Liver (tissue), 9 donors: ENCODE data around the gene GPX7. TPM values are rescaled to one million over a fixed set of nuclear protein-coding genes. Genes with fewer than 3 reads are reported as not detected.

Experiments
- DNase-seq: peaks from one replicate; pipeline ENCODE4 v3.0.0-alpha.2; 2017; ENCODE audit warnings: low spot score
- H3K27ac ChIP-seq, 2 donors: one replicate each; pipeline ENCODE4 v1.7.0; 2013; ENCODE audit warnings: inconsistent platforms in 2 of 2, low read length in 2 of 2, control low read depth in 1 of 2, low read depth in 1 of 2, mild to moderate bottlenecking in 1 of 2
- H3K27me3 ChIP-seq, 4 donors: one replicate each; pipeline versions ENCODE4 v1.6.1 to v1.7.0; 2013; ENCODE audit warnings: low read length in 3 of 4, inconsistent platforms in 1 of 4, mild to moderate bottlenecking in 1 of 4, moderate library complexity in 1 of 4; ENCODE audit not compliant: control insufficient read depth in 4 of 4, insufficient read depth in 4 of 4
- H3K36me3 ChIP-seq, 4 donors: one replicate each; pipeline versions ENCODE4 v1.6.1 to v1.7.0; 2013; ENCODE audit warnings: low read length in 3 of 4, mild to moderate bottlenecking in 3 of 4, low read depth in 1 of 4, moderate library complexity in 1 of 4; ENCODE audit not compliant: control insufficient read depth in 4 of 4, insufficient read depth in 3 of 4
- H3K4me1 ChIP-seq, 4 donors: one replicate each; pipeline versions ENCODE4 v1.6.1 to v1.7.0; 2013; ENCODE audit warnings: low read length in 3 of 4, mild to moderate bottlenecking in 3 of 4, moderate library complexity in 1 of 4; ENCODE audit not compliant: control insufficient read depth in 4 of 4, insufficient read depth in 4 of 4
- H3K4me3 ChIP-seq, 3 donors: one replicate each; pipeline versions ENCODE4 v1.6.1 to v1.7.0; 2013; ENCODE audit warnings: low read length in 3 of 3, control low read depth in 1 of 3, low read depth in 1 of 3, mild to moderate bottlenecking in 1 of 3
- H3K9ac ChIP-seq, 2 donors: one replicate each; pipeline ENCODE4 v1.7.0; 2013; ENCODE audit warnings: low read length in 2 of 2, mild to moderate bottlenecking in 2 of 2, moderate library complexity in 2 of 2, control low read depth in 1 of 2, low read depth in 1 of 2
- H3K9me3 ChIP-seq, 4 donors: one replicate each; pipeline versions ENCODE4 v1.6.1 to v1.7.0; 2013; ENCODE audit warnings: low read length in 3 of 4; ENCODE audit not compliant: control insufficient read depth in 4 of 4
- EGR1 ChIP-seq, 2 donors: IDR thresholded peaks; 2 replicates each; pipeline ENCODE4 v1.6.1; 2016 to 2018; ENCODE audit warnings: antibody characterized with exemption in 2 of 2, low read depth in 2 of 2
- FOXA1 ChIP-seq: IDR thresholded peaks from 2 replicates; pipeline ENCODE4 v1.6.1; 2016; ENCODE audit warnings: antibody characterized with exemption
- FOXA2 ChIP-seq: IDR thresholded peaks from 2 replicates; pipeline ENCODE4 v1.6.1; 2016; ENCODE audit warnings: antibody characterized with exemption
- GABPA ChIP-seq, 2 donors: IDR thresholded peaks in 1 of 2; conservative IDR thresholded peaks in 1 of 2; 2 replicates each; pipeline ENCODE4 v1.6.1; 2016; ENCODE audit warnings: antibody characterized with exemption in 2 of 2, mild to moderate bottlenecking in 1 of 2, moderate library complexity in 1 of 2
- HNF4A ChIP-seq, 2 donors: conservative IDR thresholded peaks; 2 replicates each; pipeline ENCODE4 v1.6.1; 2016; ENCODE audit warnings: antibody characterized with exemption in 2 of 2, mild to moderate bottlenecking in 2 of 2
- HNF4G ChIP-seq: IDR thresholded peaks from 2 replicates; pipeline ENCODE4 v1.6.1; 2016; ENCODE audit warnings: antibody characterized with exemption
- JUND ChIP-seq, 2 donors: IDR thresholded peaks; 2 replicates each; pipeline ENCODE4 v1.6.1; 2016; ENCODE audit warnings: antibody characterized with exemption in 2 of 2
- NR2F2 ChIP-seq: IDR thresholded peaks from 2 replicates; pipeline ENCODE4 v1.6.1; 2016; ENCODE audit warnings: antibody characterized with exemption
- RAD21 ChIP-seq, 2 donors: IDR thresholded peaks; 2 replicates each; pipeline ENCODE4 v1.6.1; 2016; ENCODE audit warnings: antibody characterized with exemption in 2 of 2, mild to moderate bottlenecking in 2 of 2
- RXRA ChIP-seq, 2 donors: IDR thresholded peaks; 2 replicates each; pipeline ENCODE4 v1.6.1; 2017 to 2018; ENCODE audit warnings: antibody characterized with exemption in 2 of 2, mild to moderate bottlenecking in 1 of 2
- SP1 ChIP-seq: IDR thresholded peaks from 2 replicates; pipeline ENCODE4 v1.6.1; 2018; ENCODE audit warnings: antibody characterized with exemption, mild to moderate bottlenecking
- TAF1 ChIP-seq: conservative IDR thresholded peaks from 2 replicates; pipeline ENCODE4 v1.6.1; 2016; ENCODE audit warnings: antibody characterized with exemption, mild to moderate bottlenecking
- YY1 ChIP-seq: IDR thresholded peaks from 2 replicates; pipeline ENCODE4 v1.6.1; 2016; ENCODE audit warnings: antibody characterized with exemption, mild to moderate bottlenecking
- WGBS: extraction: QIAGEN DNeasy Blood & Tissue Kit; methylation state at CpG from one replicate; pipeline ENCODE4 v1.1.7; 2013; 5-methylcytosine and 5-hydroxymethylcytosine counted together
- polyA plus RNA-seq, 2 donors: library from polyadenylated mRNA; stranded (reverse) in 1 of 2; unstranded in 1 of 2; fragments of 200-250 nt in 1 of 2; fragments of >200 nt in 1 of 2; fragmentation: Nextera tagmentation in 1 of 2; extraction: Ambion mirVana in 1 of 2; gene quantifications; one replicate each; pipeline versions ENCODE4 v1.2.1 to v1.2.3, GENCODE V29; 2013 to 2015
- total RNA-seq, 2 donors: library from RNA; depleted of rRNA; stranded (reverse); fragments of >200 nt; gene quantifications; one replicate each; pipeline ENCODE4 v1.2.3, GENCODE V29; 2014
- TF ChIP-seq, protein P1 (sequence below): IDR thresholded peaks from 2 replicates; pipeline ENCODE4 v1.6.1; 2016; ENCODE audit warnings: antibody characterized with exemption
- TF ChIP-seq, protein P2 (sequence below): IDR thresholded peaks from 2 replicates; pipeline ENCODE4 v1.6.1; 2016; ENCODE audit warnings: antibody characterized with exemption
- TF ChIP-seq, protein P3 (sequence below): IDR thresholded peaks from 2 replicates; pipeline ENCODE4 v1.6.1; 2016; ENCODE audit warnings: antibody characterized with exemption, mild to moderate bottlenecking
- TF ChIP-seq, protein P4 (sequence below): fragments of 150-350 bp; IDR thresholded peaks from 2 replicates; pipeline ENCODE4 v1.5.1; 2017; ENCODE audit warnings: improper control_type of control experiment, low read depth, low read length; ENCODE audit not compliant: missing input control
- donor health status: healthy.
- donor health status: healthy.
- donor health status: healthy.
- donor health status: healthy.
- donor health status: healthy.

The GPX7 gene
- total and polyA plus RNA-seq, 4 donors, result 3.9 to 33.0 (median 5.8) TPM

DNA sequence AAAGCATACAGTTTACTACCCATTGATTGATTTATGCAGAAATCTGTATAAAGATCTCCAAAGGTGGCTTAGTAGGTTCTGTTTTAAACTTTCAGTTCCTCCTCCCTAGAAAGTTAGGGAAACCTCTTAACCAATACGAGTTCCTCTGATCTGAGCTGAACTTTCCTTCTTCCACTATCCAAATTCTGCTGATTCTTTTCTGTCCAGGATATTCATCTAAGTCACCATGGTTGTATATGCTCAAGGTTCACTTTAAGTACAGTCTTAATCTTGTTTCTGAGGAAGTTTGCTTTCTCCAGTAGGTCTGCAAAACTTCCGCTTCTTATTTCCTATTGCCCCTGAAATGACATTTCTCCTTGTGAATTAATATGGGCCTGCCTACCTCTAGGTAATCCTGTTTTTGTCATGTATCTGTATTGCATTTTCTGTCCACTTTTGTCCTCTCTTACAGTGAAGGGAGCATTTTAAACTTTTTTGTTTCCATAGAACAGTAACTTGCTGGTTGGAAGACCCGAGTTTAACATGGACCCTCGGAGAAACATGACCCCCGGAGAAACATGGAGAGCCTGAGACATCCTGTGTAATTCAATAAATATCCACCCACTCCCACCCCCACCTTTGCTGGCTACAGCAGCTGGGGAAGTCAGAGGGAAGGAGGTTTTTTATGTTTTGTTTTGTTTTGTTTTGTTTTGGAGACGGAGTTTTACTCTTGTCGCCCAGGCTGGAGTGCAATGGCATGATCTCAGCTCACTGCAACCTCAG lies 32.5 kb upstream of the GPX7 start:
- TF ChIP-seq SP1 (no peak), HNF4A (conservative IDR thresholded peaks at IDR 0.05) (no peak), NR2F2 (peak; percentile 32), GABPA (IDR thresholded peaks at IDR 0.05 in 1 of 2, conservative IDR thresholded peaks at IDR 0.05 in 1 of 2) (no peak), RXRA (IDR thresholded peaks at IDR 0.05) (peak in 1 of 2 donors; percentile 14)
- H3K4me1 ChIP-seq, result no peaks in the 10 kb centered on the region
- H3K27ac ChIP-seq, result no peak overlapping the region
- no peaks in the 10 kb centered on the region for H3K36me3 ChIP-seq
- no peak for DNase-seq
- H3K27me3 ChIP-seq, result no peaks in the 10 kb centered on the region
- no peak overlapping the region for H3K9ac ChIP-seq
- no peaks in the 10 kb centered on the region for H3K9me3 ChIP-seq
- 67% methylated on average over 7 of the region's 7 CpGs for WGBS
- no peak overlapping the region for H3K4me3 ChIP-seq

DNA sequence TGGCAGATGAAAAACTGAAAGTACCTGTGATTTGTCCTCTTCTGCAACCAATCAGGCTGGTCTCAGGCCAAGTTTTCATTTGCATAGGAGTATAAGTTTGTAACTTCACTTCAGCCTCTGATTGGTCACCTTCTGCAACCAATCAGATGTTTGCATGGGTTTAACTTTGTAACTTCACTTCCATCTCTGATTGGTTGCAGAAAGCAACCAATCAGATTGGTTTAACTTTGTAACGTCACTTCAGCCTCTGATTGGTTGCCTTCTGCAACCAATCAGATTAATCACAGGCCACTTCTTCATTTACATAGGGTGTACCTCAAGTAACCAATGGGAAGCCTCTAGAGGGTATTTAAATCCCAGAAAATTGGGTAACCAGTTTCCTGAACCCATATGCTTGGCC lies 30.4 kb upstream of the GPX7 start:
- Histone ChIP-seq H3K9ac (no peak overlapping the region), H3K36me3 (no peaks in the 10 kb centered on the region), H3K9me3 (no peaks in the 10 kb centered on the region), H3K4me3 (no peak overlapping the region), H3K4me1 (no peaks in the 10 kb centered on the region), H3K27ac (no peak overlapping the region), H3K27me3 (no peaks in the 10 kb centered on the region)
- WGBS, result 87% methylated on average over 1 of the region's 1 CpG
- no peak for DNase-seq
- TF ChIP-seq GABPA (IDR thresholded peaks at IDR 0.05 in 1 of 2, conservative IDR thresholded peaks at IDR 0.05 in 1 of 2), result no peak
- TF ChIP-seq JUND (IDR thresholded peaks at IDR 0.05), result no peak
- TF ChIP-seq HNF4A (conservative IDR thresholded peaks at IDR 0.05), result no peak
- TF ChIP-seq FOXA2, result no peak
- no peak for TF ChIP-seq FOXA1
- no peak for TF ChIP-seq RXRA (IDR thresholded peaks at IDR 0.05)
- no peak for TF ChIP-seq RAD21 (IDR thresholded peaks at IDR 0.05)
- no peak for TF ChIP-seq EGR1 (IDR thresholded peaks at IDR 0.05; ENCODE audit: low read depth in 2 of 2)
- TF ChIP-seq TAF1, result no peak
- TF ChIP-seq, protein P1, sequence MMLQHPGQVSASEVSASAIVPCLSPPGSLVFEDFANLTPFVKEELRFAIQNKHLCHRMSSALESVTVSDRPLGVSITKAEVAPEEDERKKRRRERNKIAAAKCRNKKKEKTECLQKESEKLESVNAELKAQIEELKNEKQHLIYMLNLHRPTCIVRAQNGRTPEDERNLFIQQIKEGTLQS, result no peak
- TF ChIP-seq, protein P2, sequence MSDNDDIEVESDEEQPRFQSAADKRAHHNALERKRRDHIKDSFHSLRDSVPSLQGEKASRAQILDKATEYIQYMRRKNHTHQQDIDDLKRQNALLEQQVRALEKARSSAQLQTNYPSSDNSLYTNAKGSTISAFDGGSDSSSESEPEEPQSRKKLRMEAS, result no peak
- TF ChIP-seq, protein P3, sequence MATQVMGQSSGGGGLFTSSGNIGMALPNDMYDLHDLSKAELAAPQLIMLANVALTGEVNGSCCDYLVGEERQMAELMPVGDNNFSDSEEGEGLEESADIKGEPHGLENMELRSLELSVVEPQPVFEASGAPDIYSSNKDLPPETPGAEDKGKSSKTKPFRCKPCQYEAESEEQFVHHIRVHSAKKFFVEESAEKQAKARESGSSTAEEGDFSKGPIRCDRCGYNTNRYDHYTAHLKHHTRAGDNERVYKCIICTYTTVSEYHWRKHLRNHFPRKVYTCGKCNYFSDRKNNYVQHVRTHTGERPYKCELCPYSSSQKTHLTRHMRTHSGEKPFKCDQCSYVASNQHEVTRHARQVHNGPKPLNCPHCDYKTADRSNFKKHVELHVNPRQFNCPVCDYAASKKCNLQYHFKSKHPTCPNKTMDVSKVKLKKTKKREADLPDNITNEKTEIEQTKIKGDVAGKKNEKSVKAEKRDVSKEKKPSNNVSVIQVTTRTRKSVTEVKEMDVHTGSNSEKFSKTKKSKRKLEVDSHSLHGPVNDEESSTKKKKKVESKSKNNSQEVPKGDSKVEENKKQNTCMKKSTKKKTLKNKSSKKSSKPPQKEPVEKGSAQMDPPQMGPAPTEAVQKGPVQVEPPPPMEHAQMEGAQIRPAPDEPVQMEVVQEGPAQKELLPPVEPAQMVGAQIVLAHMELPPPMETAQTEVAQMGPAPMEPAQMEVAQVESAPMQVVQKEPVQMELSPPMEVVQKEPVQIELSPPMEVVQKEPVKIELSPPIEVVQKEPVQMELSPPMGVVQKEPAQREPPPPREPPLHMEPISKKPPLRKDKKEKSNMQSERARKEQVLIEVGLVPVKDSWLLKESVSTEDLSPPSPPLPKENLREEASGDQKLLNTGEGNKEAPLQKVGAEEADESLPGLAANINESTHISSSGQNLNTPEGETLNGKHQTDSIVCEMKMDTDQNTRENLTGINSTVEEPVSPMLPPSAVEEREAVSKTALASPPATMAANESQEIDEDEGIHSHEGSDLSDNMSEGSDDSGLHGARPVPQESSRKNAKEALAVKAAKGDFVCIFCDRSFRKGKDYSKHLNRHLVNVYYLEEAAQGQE, result no peak
- TF ChIP-seq YY1, result no peak

DNA sequence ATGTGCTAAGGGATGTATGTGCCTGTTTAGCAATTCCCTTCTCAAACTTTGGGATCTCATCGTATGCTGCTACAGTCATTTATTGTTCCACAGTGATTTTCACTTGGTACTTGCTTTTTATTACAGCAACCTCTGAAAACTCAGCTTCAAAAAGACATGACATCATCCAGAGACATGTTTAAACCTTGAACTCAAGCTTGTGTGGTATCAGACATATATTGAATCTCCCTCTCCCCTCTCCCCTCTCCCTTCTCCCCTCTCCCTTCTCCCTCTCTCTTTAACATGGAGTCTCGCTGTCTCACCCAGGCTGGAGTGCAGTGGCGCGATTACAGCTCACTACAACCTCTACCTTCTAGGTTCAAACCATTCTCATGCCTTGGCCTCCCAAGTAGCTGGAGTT lies 29.8 kb upstream of the GPX7 start:
- H3K27me3 ChIP-seq, result no peaks in the 10 kb centered on the region
- no peak overlapping the region for H3K9ac ChIP-seq
- TF ChIP-seq SP1 (no peak), YY1 (no peak), JUND (IDR thresholded peaks at IDR 0.05) (no peak), FOXA2 (no peak), RXRA (IDR thresholded peaks at IDR 0.05) (no peak), GABPA (IDR thresholded peaks at IDR 0.05 in 1 of 2, conservative IDR thresholded peaks at IDR 0.05 in 1 of 2) (no peak), FOXA1 (no peak), TAF1 (no peak), HNF4A (conservative IDR thresholded peaks at IDR 0.05) (no peak), HNF4G (no peak), EGR1 (IDR thresholded peaks at IDR 0.05; ENCODE audit: low read depth in 2 of 2) (no peak)
- TF ChIP-seq, protein P4, sequence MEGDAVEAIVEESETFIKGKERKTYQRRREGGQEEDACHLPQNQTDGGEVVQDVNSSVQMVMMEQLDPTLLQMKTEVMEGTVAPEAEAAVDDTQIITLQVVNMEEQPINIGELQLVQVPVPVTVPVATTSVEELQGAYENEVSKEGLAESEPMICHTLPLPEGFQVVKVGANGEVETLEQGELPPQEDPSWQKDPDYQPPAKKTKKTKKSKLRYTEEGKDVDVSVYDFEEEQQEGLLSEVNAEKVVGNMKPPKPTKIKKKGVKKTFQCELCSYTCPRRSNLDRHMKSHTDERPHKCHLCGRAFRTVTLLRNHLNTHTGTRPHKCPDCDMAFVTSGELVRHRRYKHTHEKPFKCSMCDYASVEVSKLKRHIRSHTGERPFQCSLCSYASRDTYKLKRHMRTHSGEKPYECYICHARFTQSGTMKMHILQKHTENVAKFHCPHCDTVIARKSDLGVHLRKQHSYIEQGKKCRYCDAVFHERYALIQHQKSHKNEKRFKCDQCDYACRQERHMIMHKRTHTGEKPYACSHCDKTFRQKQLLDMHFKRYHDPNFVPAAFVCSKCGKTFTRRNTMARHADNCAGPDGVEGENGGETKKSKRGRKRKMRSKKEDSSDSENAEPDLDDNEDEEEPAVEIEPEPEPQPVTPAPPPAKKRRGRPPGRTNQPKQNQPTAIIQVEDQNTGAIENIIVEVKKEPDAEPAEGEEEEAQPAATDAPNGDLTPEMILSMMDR, result no peak
- TF ChIP-seq, protein P2, result no peak
- TF ChIP-seq, protein P1, result no peak
- H3K9me3 ChIP-seq, result no peaks in the 10 kb centered on the region
- no peak overlapping the region for H3K4me3 ChIP-seq
- no peak for DNase-seq
- H3K27ac ChIP-seq, result no peak overlapping the region
- 99% methylated on average over 4 of the region's 4 CpGs for WGBS
- H3K4me1 ChIP-seq, result no peaks in the 10 kb centered on the region
- H3K36me3 ChIP-seq, result no peaks in the 10 kb centered on the region
